SK-N-MC (cell line): Measurements from ENCODE around the gene ZHX3.

Source experiments
- EZH2 ChIP-seq: fragments of 200-600 bp; sonication (generic); IDR thresholded peaks from one replicate; pipeline ENCODE4 v1.6.1; 2017; ENCODE audit warnings: antibody characterized with exemption
- POLR2AphosphoS5 ChIP-seq: IDR thresholded peaks from 2 replicates; pipeline ENCODE4 v1.6.1; 2012; ENCODE audit warnings: mild to moderate bottlenecking, low read depth, low read length, borderline replicate concordance

GRCh38 chr20:41293269-41294037 lies 24.1 kb downstream of the ZHX3 start:
- TF ChIP-seq EZH2, result no peak
- TF ChIP-seq POLR2AphosphoS5, result no peak
